ENCODE results near the gene RELA. TPM values are rescaled to one million over a fixed set of nuclear protein-coding genes. Genes with fewer than 3 reads are reported as not detected.

Gene RELA
- total RNA-seq, 1 donor from 2014 or later: 45.0 TPM

DNA sequence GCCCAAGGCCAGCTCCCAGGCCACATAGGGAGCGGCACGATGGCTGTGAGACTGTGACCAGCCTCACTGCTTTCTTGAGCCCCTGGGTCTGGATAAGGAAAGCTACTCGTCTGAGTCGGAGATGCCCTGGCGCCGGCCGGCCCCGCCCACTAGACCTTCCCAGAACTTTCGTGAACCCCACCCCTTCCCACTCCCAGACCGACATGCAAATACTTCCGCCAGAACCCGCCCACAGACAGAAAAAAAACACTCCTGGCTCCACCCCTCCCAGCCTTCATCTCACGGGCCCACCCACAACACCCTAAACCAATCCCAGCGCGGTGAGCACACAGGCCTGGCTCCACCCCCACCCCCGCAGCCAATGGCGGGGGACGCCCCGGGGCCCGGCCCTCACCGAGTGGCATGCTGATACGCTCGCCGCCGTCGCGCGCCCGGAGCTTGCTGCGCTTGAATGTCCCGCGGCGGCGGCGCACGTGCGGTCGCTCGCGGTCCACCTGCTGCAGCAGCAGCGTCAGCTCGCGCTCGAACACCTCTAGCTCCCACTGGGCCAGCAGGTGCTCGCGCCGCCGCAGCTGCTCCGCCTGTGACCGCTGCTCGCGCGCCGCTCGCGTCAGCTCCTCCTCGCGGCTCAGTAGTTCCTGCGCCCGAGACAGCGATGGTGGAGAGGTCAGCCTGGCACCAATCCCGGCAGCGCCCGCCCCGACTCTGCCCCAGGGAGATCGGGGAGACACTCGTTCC, 55.7 kb downstream of the RELA start:
- intact Hi-C loops (cut with DNase I): no loop called here
- DNase-seq (ENCODE audit: low spot score): peak; percentile 95

DNA sequence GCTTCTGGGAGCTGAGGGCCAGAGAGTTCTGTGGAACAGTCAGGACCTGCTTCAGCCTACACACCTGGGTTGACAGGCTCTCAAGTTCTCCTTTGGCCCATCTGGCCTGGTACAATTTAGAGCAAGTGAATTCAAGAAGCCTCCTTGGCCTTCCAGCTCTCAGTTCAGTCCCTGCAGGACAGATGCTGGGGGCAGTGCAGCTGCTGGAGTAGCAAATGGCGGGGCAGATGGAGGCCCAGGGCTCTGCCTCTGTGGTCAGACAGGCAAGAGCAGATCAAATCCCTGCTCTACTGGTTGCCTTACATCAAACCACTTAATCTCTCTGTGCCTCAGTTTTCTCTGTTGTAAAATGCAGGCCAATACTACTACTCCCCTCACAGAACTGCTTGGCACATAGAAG, 58.5 kb downstream of the RELA start:
- intact Hi-C loops (cut with DNase I): no loop called here

More for the DNA sequence above, 58.5 kb downstream of the RELA start:
- no peak for DNase-seq (ENCODE audit: low spot score)

Small RNAs within 50 kb of the gene (microRNA-seq; reads per million reads assigned to microRNA genes)
- gene MIR4489: not detected
- not detected for gene MIR4690

Other genes with a start within 250 kb of the RELA start
- gene NEAT1, start 240.1 kb downstream of the RELA start, total RNA-seq: 668 TPM
- 9,850 TPM for gene MALAT1, start 163.9 kb downstream of the RELA start, total RNA-seq
- 60.2 TPM for gene SCYL1, start 137.8 kb downstream of the RELA start, total RNA-seq
- gene LTBP3, start 104.6 kb downstream of the RELA start, total RNA-seq: 148 TPM
- 28.3 TPM for gene ZNRD2, start 92.4 kb downstream of the RELA start, total RNA-seq
- 47.4 TPM for gene FAM89B, start 90.4 kb downstream of the RELA start, total RNA-seq
- gene EHBP1L1, start 86.9 kb downstream of the RELA start, total RNA-seq: 174 TPM
- gene KCNK7, start 67.1 kb downstream of the RELA start, total RNA-seq: 1.5 TPM
- 42.5 TPM for gene MAP3K11, start 48.7 kb downstream of the RELA start, total RNA-seq
- 15.9 TPM for gene PCNX3, start 47.1 kb downstream of the RELA start, total RNA-seq
- gene SIPA1, start 24.8 kb downstream of the RELA start, total RNA-seq: 29.7 TPM
- 49.2 TPM for gene KAT5, start 49.3 kb upstream of the RELA start, total RNA-seq
- 48.8 TPM for gene RNASEH2C, start 57.9 kb upstream of the RELA start, total RNA-seq
- 8.7 TPM for gene AP5B1, start 118.1 kb upstream of the RELA start, total RNA-seq
- gene OVOL1, start 124.1 kb upstream of the RELA start, total RNA-seq: not detected
- 0.54 TPM for gene SNX32, start 171.0 kb upstream of the RELA start, total RNA-seq
- gene CFL1, start 195.3 kb upstream of the RELA start, total RNA-seq: 434 TPM
- gene MUS81, start 197.5 kb upstream of the RELA start, total RNA-seq: 37.6 TPM
- 118 TPM for gene EFEMP2, start 209.9 kb upstream of the RELA start, total RNA-seq
- gene CTSW, start 216.9 kb upstream of the RELA start, total RNA-seq: 0.83 TPM
- gene FIBP, start 225.6 kb upstream of the RELA start, total RNA-seq: 62.6 TPM
- 66.2 TPM for gene CCDC85B, start 227.8 kb upstream of the RELA start, total RNA-seq
- gene FOSL1, start 237.5 kb upstream of the RELA start, total RNA-seq: 2.0 TPM